ENCODE results near the gene KCTD11. TPM values are rescaled to one million over a fixed set of nuclear protein-coding genes. Genes with fewer than 3 reads are reported as not detected.
A peak's percentile ranks its signal among the peaks of the same experiment; 100 is the strongest.

Gene KCTD11
- total and polyA plus RNA-seq, 4 experiments from 2014 or later = 0.33 to 4.3 (median 2.7) TPM

GRCh38 chr17:7382901-7383300 lies 30.9 kb downstream of the KCTD11 start:
- CTCF ChIA-PET (ENCODE audit: partially characterized antibody) = interaction anchor here (1.0 to 3.0 kb wide), 3 partner anchors 26 to 53 kb away, joined by 3 to 14 read pairs (median 5); partner anchors contain the start of gene TMEM102
- DNase-seq = no peak
- H3K9me3 Mint-ChIP-seq = peaks cover 0 to 6% (median 0%) of the 10 kb centered on the region in 8 donors
- Histone ChIP-seq H3K4me3 (ENCODE audit: low read length in 2 of 2) (no peak overlapping the region), H3K4me1 (ENCODE audit: insufficient read depth, low read length) (peaks cover 16% of the 10 kb centered on the region), H3K27ac (ENCODE audit: low read depth, low read length) (no peak overlapping the region), H3K9me3 (ENCODE audit: control insufficient read depth in 1 of 2, low read length in 2 of 2) (no peaks in the 10 kb centered on the region), H3K27me3 (ENCODE audit: insufficient read depth, low read length) (peaks cover 9% of the 10 kb centered on the region), H3K36me3 (ENCODE audit: insufficient read depth, low read length) (no peaks in the 10 kb centered on the region)
- H3K27me3 Mint-ChIP-seq = peaks cover 28 to 32% of the 10 kb centered on the region in 2 donors
- peaks cover 7 to 14% of the 10 kb centered on the region in 2 donors for H3K36me3 Mint-ChIP-seq
- POLR2A ChIA-PET (ENCODE audit: partially characterized antibody) = interaction anchor here (0.8 to 4.7 kb wide), 14 partner anchors 11 to 305 kb away, joined by 3 to 57 read pairs (median 8); partner anchors contain the start of genes ACAP1, CHRNB1, GPS2 and KCTD11
- intact Hi-C loops (cut with micrococcal nuclease) = no loop called here
- peaks cover 8 to 28% (median 13%) of the 10 kb centered on the region in 4 donors for H3K4me1 Mint-ChIP-seq
- H3K4me3 Mint-ChIP-seq = peak overlapping the region in 5 of 8 donors; percentile 15 to 57 (median 35)
- H3K27ac Mint-ChIP-seq = peak overlapping the region in 2 of 7 donors; percentile 15 to 30

- Histone ChIP-seq H3K4me1 (ENCODE audit: insufficient read depth, low read length) (peaks cover 16% of the 10 kb centered on the region), H3K9me3 (ENCODE audit: control insufficient read depth in 1 of 2, low read length in 2 of 2) (no peaks in the 10 kb centered on the region), H3K27me3 (ENCODE audit: insufficient read depth, low read length) (peaks cover 9% of the 10 kb centered on the region), H3K27ac (ENCODE audit: low read depth, low read length) (peak overlapping the region; percentile 72), H3K4me3 (ENCODE audit: low read length in 2 of 2) (peak overlapping the region in 1 of 2 donors; percentile 86), H3K36me3 (ENCODE audit: insufficient read depth, low read length) (peaks cover under 1% of the 10 kb centered on the region)
- H3K27ac Mint-ChIP-seq = peak overlapping the region in 3 of 7 donors; percentile 30 to 95 (median 78)
- H3K4me3 Mint-ChIP-seq = peak overlapping the region in 6 of 8 donors; percentile 7 to 86 (median 67)
- ChIA-PET CTCF (ENCODE audit: partially characterized antibody) (interaction anchor here (1.0 to 3.0 kb wide), 4 partner anchors 27 to 201 kb away, joined by 3 to 14 read pairs (median 4); partner anchors contain the start of genes MPDU1 and TMEM102), POLR2A (ENCODE audit: partially characterized antibody) (interaction anchor here (0.9 to 6.8 kb wide), 19 partner anchors 9 to 304 kb away, joined by 3 to 69 read pairs (median 10); partner anchors contain the start of genes ACAP1, CHRNB1, GPS2 and KCTD11)
- DNase-seq = no peak
- H3K27me3 Mint-ChIP-seq = peaks cover 28 to 32% of the 10 kb centered on the region in 2 donors
- intact Hi-C loops (cut with micrococcal nuclease) = no loop called here
- peaks cover 7 to 15% of the 10 kb centered on the region in 2 donors for H3K36me3 Mint-ChIP-seq
- peaks cover 8 to 28% (median 13%) of the 10 kb centered on the region in 4 donors for H3K4me1 Mint-ChIP-seq
- H3K9me3 Mint-ChIP-seq = peaks cover 0 to 6% (median 0%) of the 10 kb centered on the region in 8 donors
These were observed 31.4 kb downstream of the KCTD11 start for GRCh38 chr17:7383371-7383741.

- H3K4me1 ChIP-seq (ENCODE audit: insufficient read depth, low read length) = peaks cover 16% of the 10 kb centered on the region
- H3K9me3 Mint-ChIP-seq = peaks cover 0 to 6% (median 0%) of the 10 kb centered on the region in 8 donors
These were observed 32.0 kb downstream of the KCTD11 start for GRCh38 chr17:7383742-7384488.

GRCh38 chr17:7384489-7385081 lies 32.6 kb downstream of the KCTD11 start:
- CTCF ChIA-PET (ENCODE audit: partially characterized antibody) = interaction anchor here (1.1 to 2.2 kb wide), 4 partner anchors 19 to 199 kb away, joined by 3 to 8 read pairs (median 4); partner anchors contain the start of genes MPDU1 and TMEM256
- intact Hi-C loops (cut with micrococcal nuclease) = loop anchor here (1.0 kb wide), 3 partner anchors 10 to 51 kb away; partner anchors contain the start of genes PLSCR3, TMEM102 and TMEM256
- Mint-ChIP-seq H3K4me1 (peaks cover 8 to 32% (median 13%) of the 10 kb centered on the region in 4 donors), H3K36me3 (peaks cover 6 to 26% of the 10 kb centered on the region in 2 donors), H3K27me3 (peaks cover 22 to 26% of the 10 kb centered on the region in 2 donors), H3K9me3 (peaks cover 0 to 1% (median 0%) of the 10 kb centered on the region in 8 donors), H3K27ac (peak overlapping the region; percentile 88 to 97 (median 94)), H3K4me3 (peak overlapping the region; percentile 80 to 87 (median 82))
- peaks cover 19% of the 10 kb centered on the region for H3K4me1 ChIP-seq (ENCODE audit: insufficient read depth, low read length)
- DNase-seq = no peak
- peaks cover 13% of the 10 kb centered on the region for H3K36me3 ChIP-seq (ENCODE audit: insufficient read depth, low read length)
- peak overlapping the region; percentile 42 to 86 for H3K4me3 ChIP-seq (ENCODE audit: low read length in 2 of 2)
- peak overlapping the region; percentile 72 for H3K27ac ChIP-seq (ENCODE audit: low read depth, low read length)
- POLR2A ChIA-PET (ENCODE audit: partially characterized antibody) = interaction anchor here (0.6 to 6.8 kb wide), 28 partner anchors 9 to 302 kb away, joined by 3 to 69 read pairs (median 6); partner anchors contain the start of genes ACAP1, FGF11, FXR2 and GPS2
- H3K27me3 ChIP-seq (ENCODE audit: insufficient read depth, low read length) = peaks cover 9% of the 10 kb centered on the region
- H3K9me3 ChIP-seq (ENCODE audit: control insufficient read depth in 1 of 2, low read length in 2 of 2) = no peaks in the 10 kb centered on the region

More at GRCh38 chr17:7383742-7384488, 32.0 kb downstream of the KCTD11 start:
- ChIA-PET POLR2A (ENCODE audit: partially characterized antibody) (interaction anchor here (0.6 to 6.8 kb wide), 30 partner anchors 9 to 302 kb away, joined by 3 to 69 read pairs (median 6); partner anchors contain the start of genes ACAP1, CHRNB1, FGF11 and FXR2), CTCF (ENCODE audit: partially characterized antibody) (interaction anchor here (1.1 to 2.2 kb wide), 4 partner anchors 20 to 200 kb away, joined by 3 to 8 read pairs (median 4); partner anchors contain the start of genes MPDU1 and TMEM256)
- H3K9me3 ChIP-seq (ENCODE audit: control insufficient read depth in 1 of 2, low read length in 2 of 2) = no peaks in the 10 kb centered on the region
- peak overlapping the region; percentile 42 to 86 for H3K4me3 ChIP-seq (ENCODE audit: low read length in 2 of 2)
- H3K27me3 Mint-ChIP-seq = peaks cover 28 to 32% of the 10 kb centered on the region in 2 donors
- H3K27ac Mint-ChIP-seq = peak overlapping the region; percentile 88 to 97 (median 94)
- peak overlapping the region; percentile 80 to 87 (median 82) for H3K4me3 Mint-ChIP-seq
- H3K36me3 Mint-ChIP-seq = peaks cover 7 to 19% of the 10 kb centered on the region in 2 donors
- H3K27me3 ChIP-seq (ENCODE audit: insufficient read depth, low read length) = peaks cover 9% of the 10 kb centered on the region
- H3K27ac ChIP-seq (ENCODE audit: low read depth, low read length) = peak overlapping the region; percentile 72
- intact Hi-C loops (cut with micrococcal nuclease) = loop anchor here (1.0 kb wide), 3 partner anchors 10 to 51 kb away; partner anchors contain the start of genes PLSCR3, TMEM102 and TMEM256
- H3K4me1 Mint-ChIP-seq = peaks cover 8 to 28% (median 13%) of the 10 kb centered on the region in 4 donors
- peaks cover 6% of the 10 kb centered on the region for H3K36me3 ChIP-seq (ENCODE audit: insufficient read depth, low read length)
- peak; percentile 82 to 87 (median 84) for DNase-seq

DNA sequence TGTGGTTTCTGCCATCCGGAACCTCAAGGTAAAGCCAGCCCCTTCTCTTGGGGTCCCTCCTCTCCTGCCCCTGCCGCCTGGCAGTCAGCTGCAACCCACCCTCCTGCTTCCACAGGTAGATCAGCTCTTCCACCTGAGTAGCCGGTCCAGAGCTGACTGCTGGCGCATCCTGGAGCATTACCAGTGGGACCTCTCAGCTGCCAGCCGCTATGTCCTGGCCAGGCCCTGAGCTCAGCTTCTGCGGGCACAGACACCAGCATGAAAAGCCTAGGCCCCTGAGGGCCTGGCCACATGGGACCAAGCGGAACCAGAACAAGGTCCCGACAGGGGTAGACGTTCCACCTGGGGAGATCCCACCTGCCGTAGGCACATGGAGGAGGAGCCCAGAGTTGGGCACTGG lies 36.9 kb downstream of the KCTD11 start:
- Histone ChIP-seq H3K4me1 (ENCODE audit: insufficient read depth, low read length) (peaks cover 51% of the 10 kb centered on the region), H3K36me3 (ENCODE audit: insufficient read depth, low read length) (peaks cover 42% of the 10 kb centered on the region), H3K27me3 (ENCODE audit: insufficient read depth, low read length) (no peaks in the 10 kb centered on the region), H3K4me3 (ENCODE audit: low read length in 2 of 2) (no peak overlapping the region), H3K9me3 (ENCODE audit: control insufficient read depth in 1 of 2, low read length in 2 of 2) (no peaks in the 10 kb centered on the region), H3K27ac (ENCODE audit: low read depth, low read length) (no peak overlapping the region)
- H3K27ac Mint-ChIP-seq = no peak overlapping the region
- peaks cover 34 to 56% of the 10 kb centered on the region in 2 donors for H3K36me3 Mint-ChIP-seq
- H3K4me1 Mint-ChIP-seq = peaks cover 11 to 53% (median 32%) of the 10 kb centered on the region in 4 donors
- intact Hi-C loops (cut with micrococcal nuclease) = no loop called here
- ChIA-PET CTCF (ENCODE audit: partially characterized antibody) (interaction anchor here (0.7 to 3.3 kb wide), 2 partner anchors 33 to 47 kb away, joined by 4 to 14 read pairs; partner anchors contain the start of gene TMEM95), POLR2A (ENCODE audit: partially characterized antibody) (interaction anchor here (1.1 to 6.8 kb wide), 4 partner anchors 9 to 38 kb away, joined by 3 to 69 read pairs (median 8); partner anchors contain the start of gene TMEM256)
- no peak for DNase-seq
- no peaks in the 10 kb centered on the region for H3K27me3 Mint-ChIP-seq
- no peak overlapping the region for H3K4me3 Mint-ChIP-seq
- no peaks in the 10 kb centered on the region for H3K9me3 Mint-ChIP-seq
